ENCODE measurements around the gene ERC1. TPM values are rescaled to one million over a fixed set of nuclear protein-coding genes. Genes with fewer than 3 reads are reported as not detected.
A peak's percentile ranks its signal among the peaks of the same experiment; 100 is the strongest.

The ERC1 gene
- total and polyA plus RNA-seq, 2 of the 4 experiments (the other 2 are of a cell fraction), result 11.6 to 25.6 TPM

DNA sequence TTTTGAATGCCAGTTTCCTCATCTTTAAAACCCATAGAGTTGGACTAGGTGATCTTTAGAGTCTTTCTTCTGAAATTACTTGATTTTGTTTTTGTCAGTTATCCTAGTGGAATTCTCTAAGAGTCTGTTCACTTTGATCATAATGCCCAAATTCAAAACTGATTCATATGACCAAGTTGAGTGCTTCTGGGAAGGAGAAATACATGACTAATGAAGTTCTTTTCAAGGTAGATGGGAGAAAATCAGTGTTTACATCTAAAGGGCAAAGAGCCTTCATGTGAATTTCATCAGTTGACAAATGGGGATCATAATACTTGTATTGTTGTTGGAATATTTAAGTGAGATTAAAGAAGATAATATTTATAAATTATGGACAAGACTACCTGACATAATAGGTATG lies 53.2 kb downstream of the ERC1 start:
- no TSS peak for BruUV-seq (replicated peaks)
- Histone ChIP-seq H4K20me1 (ENCODE audit: insufficient read depth, low read length) (no peaks in the 10 kb centered on the region), H3K4me3 (ENCODE audit: insufficient read depth, low read depth, low read length) (no peak overlapping the region), H3K4ac (ENCODE audit: low read depth, low read length) (no peak overlapping the region), H2BK20ac (ENCODE audit: low read depth, low read length) (no peak overlapping the region), H3K36me3 (ENCODE audit: control insufficient read depth, insufficient read depth, low read length) (peaks cover 2% of the 10 kb centered on the region; the same call in 1 of the 2 replicates), H3K79me1 (ENCODE audit: low read depth in 1 of 2, low read length in 2 of 2) (peaks cover 32 to 47% of the 10 kb centered on the region in 2 experiments), H4K91ac (ENCODE audit: insufficient read depth, low read depth, low read length) (no peak overlapping the region), H2BK15ac (ENCODE audit: low read depth, low read length) (no peak overlapping the region), H3K27me3 (ENCODE audit: control insufficient read depth, insufficient read depth, low read length) (no peaks in the 10 kb centered on the region), H3K18ac (ENCODE audit: low read depth, low read length) (no peak overlapping the region), H2BK120ac (ENCODE audit: low read depth, low read length) (no peak overlapping the region), H2AK9ac (replicated peaks; ENCODE audit: low read depth, low read length, poor library complexity) (no peak overlapping the region), H3K9me3 (ENCODE audit: control insufficient read depth, insufficient read depth, low read length) (no peaks in the 10 kb centered on the region), H2AK5ac (ENCODE audit: low read depth, low read length) (no peak overlapping the region), H3K23ac (ENCODE audit: low read depth, low read length) (no peak overlapping the region), H2BK5ac (ENCODE audit: low read depth, low read length, poor library complexity, severe bottlenecking) (no peak overlapping the region), H3K14ac (replicated peaks; ENCODE audit: low read depth, low read length) (0 out of 2 replicates have a peak overlapping the region, but pooled peaks have one; percentile 72), H2AFZ (replicated peaks; ENCODE audit: low read length, poor library complexity) (no peak overlapping the region), H4K8ac (ENCODE audit: low read depth in 2 of 2, low read length in 2 of 2) (no peak overlapping the region), H3K56ac (ENCODE audit: extremely low read depth, insufficient read depth, low read length) (no peak overlapping the region), H4K5ac (ENCODE audit: low read depth, low read length) (no peak overlapping the region), H3K4me2 (ENCODE audit: low read depth, low read length) (no peak overlapping the region), H3K9me1 (ENCODE audit: insufficient read depth, low read length) (peaks cover 9% of the 10 kb centered on the region; the same call in 1 of the 2 replicates), H3K27ac (ENCODE audit: insufficient read depth, low read length) (no peak overlapping the region), H3K4me1 (ENCODE audit: control insufficient read depth, insufficient read depth, low read length) (peaks cover 2% of the 10 kb centered on the region), H3K9ac (ENCODE audit: low read depth, low read length) (no peak overlapping the region)
- dilution Hi-C loops (cut with HindIII; ENCODE audit: low sequenced_read_pairs, unreplicated experiment) (no loop called here), intact Hi-C loops (cut with micrococcal nuclease) (no loop called here), in situ Hi-C loops (cut with MboI; ENCODE audit: low sequenced_read_pairs) (no loop called here)
- TF ChIP-seq MAFK (IDR thresholded peaks at IDR 0.05; ENCODE audit: low read depth, low read length) (no peak), MXI1 (IDR thresholded peaks at IDR 0.05; ENCODE audit: borderline replicate concordance, low read depth, low read length) (no peak), BHLHE40 (IDR thresholded peaks at IDR 0.05; ENCODE audit: low read depth, low read length) (no peak), MAZ (IDR thresholded peaks at IDR 0.05; ENCODE audit: borderline replicate concordance, low read depth, low read length) (no peak), POLR2A (IDR thresholded peaks at IDR 0.05; ENCODE audit: low read depth, low read length) (no peak), RAD21 (IDR thresholded peaks at IDR 0.05; ENCODE audit: low read length) (no peak), SMC3 (IDR thresholded peaks at IDR 0.05; ENCODE audit: low read depth, low read length) (no peak), NFE2L2 (IDR thresholded peaks at IDR 0.05; ENCODE audit: low read depth, low read length) (no peak), CHD1 (IDR thresholded peaks at IDR 0.05; ENCODE audit: low read depth, low read length) (no peak), RCOR1 (IDR thresholded peaks at IDR 0.05; ENCODE audit: insufficient replicate concordance, low read length) (no peak), FOS (IDR thresholded peaks at IDR 0.05; ENCODE audit: low read depth, low read length) (no peak)
- TF ChIP-seq, protein P1, sequence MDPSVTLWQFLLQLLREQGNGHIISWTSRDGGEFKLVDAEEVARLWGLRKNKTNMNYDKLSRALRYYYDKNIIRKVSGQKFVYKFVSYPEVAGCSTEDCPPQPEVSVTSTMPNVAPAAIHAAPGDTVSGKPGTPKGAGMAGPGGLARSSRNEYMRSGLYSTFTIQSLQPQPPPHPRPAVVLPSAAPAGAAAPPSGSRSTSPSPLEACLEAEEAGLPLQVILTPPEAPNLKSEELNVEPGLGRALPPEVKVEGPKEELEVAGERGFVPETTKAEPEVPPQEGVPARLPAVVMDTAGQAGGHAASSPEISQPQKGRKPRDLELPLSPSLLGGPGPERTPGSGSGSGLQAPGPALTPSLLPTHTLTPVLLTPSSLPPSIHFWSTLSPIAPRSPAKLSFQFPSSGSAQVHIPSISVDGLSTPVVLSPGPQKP (IDR thresholded peaks at IDR 0.05; ENCODE audit: borderline replicate concordance, low read depth, low read length), result no peak
- TF ChIP-seq, protein P2, sequence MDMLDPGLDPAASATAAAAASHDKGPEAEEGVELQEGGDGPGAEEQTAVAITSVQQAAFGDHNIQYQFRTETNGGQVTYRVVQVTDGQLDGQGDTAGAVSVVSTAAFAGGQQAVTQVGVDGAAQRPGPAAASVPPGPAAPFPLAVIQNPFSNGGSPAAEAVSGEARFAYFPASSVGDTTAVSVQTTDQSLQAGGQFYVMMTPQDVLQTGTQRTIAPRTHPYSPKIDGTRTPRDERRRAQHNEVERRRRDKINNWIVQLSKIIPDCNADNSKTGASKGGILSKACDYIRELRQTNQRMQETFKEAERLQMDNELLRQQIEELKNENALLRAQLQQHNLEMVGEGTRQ (IDR thresholded peaks at IDR 0.05; ENCODE audit: low read depth, low read length), result no peak
- ATAC-seq (ENCODE audit: low read depth), result no peak
- CTCF ChIA-PET, result no interaction called here
- DNase-seq, result peak; percentile 17
- POLR2A ChIA-PET (ENCODE audit: unreplicated experiment), result no interaction called here
